Measurements from ENCODE around the gene RNU6-9. TPM values are rescaled to one million over a fixed set of nuclear protein-coding genes. Genes with fewer than 3 reads are reported as not detected.

Gene RNU6-9
- total RNA-seq, 2 donors from 2014 or later, result not detected

DNA sequence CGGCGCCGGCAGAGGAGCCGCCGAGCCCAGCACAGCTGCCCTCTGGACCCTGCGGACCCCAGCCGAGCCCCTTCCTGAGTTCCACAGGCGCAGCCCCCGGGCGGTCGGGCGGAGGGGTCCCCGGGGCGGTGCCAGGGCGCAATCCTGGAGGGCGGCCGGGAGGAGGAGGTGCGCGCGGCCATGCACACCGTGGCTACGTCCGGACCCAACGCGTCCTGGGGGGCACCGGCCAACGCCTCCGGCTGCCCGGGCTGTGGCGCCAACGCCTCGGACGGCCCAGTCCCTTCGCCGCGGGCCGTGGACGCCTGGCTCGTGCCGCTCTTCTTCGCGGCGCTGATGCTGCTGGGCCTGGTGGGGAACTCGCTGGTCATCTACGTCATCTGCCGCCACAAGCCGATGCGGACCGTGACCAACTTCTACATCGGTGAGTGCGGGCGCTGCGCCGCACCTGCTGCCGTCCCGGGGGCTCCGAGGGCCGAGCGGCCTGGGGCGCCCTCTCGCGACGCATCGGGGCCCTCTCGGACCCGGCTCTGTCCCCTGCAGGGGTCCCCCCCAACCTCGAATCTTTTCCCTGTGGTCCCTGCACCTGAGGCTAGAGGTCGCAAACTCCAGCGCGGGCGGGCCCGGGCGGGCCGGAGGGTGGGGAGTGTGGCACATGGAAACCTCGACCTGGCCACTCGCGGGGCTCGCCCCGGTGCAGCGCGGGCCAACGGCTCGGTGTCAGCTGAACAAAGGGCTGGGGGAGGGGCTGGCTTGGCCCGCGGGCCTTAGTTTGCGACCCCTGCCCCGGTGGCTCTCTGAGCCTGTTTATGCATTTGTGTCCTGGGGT is 24.3 kb downstream of the RNU6-9 start, which contains the start of gene KISS1R:
TSS of gene KISS1R (plus strand) at position 11 of the 829 bp plus-strand sequence. CDS start at position 181, 170 bp downstream.
- no peaks in the 10 kb centered on the region for H3K9me3 ChIP-seq (ENCODE audit: control insufficient read depth, low read length, poor library complexity, severe bottlenecking)
- Mint-ChIP-seq H3K27ac (no peak within 1 kb of the TSS), H3K4me3 (peak within 1 kb of the TSS; percentile 87), H3K27me3 (no peaks in the 10 kb centered on the region), H3K4me1 (peaks cover 15% of the 10 kb centered on the region), H3K36me3 (ENCODE audit: low read depth) (peaks cover 2% of the 10 kb centered on the region)
- peak in 1 of 3 donors; percentile 29 for DNase-seq
- ATAC-seq, result peak; percentile 3

GRCh38 chr19:918152-918437 is 24.8 kb downstream of the RNU6-9 start:
- H3K27ac Mint-ChIP-seq, result no peak overlapping the region
- ATAC-seq, result no peak
- H3K9me3 ChIP-seq (ENCODE audit: control insufficient read depth, low read length, poor library complexity, severe bottlenecking), result no peaks in the 10 kb centered on the region
- peaks cover 15% of the 10 kb centered on the region for H3K4me1 Mint-ChIP-seq
- DNase-seq, result no peak
- H3K36me3 Mint-ChIP-seq (ENCODE audit: low read depth), result peaks cover 2% of the 10 kb centered on the region
- H3K4me3 Mint-ChIP-seq, result peak overlapping the region; percentile 87
- H3K27me3 Mint-ChIP-seq, result no peaks in the 10 kb centered on the region

GRCh38 chr19:918481-919198 is 25.4 kb downstream of the RNU6-9 start:
- no peaks in the 10 kb centered on the region for H3K27me3 Mint-ChIP-seq
- no peaks in the 10 kb centered on the region for H3K9me3 ChIP-seq (ENCODE audit: control insufficient read depth, low read length, poor library complexity, severe bottlenecking)
- peak overlapping the region; percentile 63 for H3K4me3 Mint-ChIP-seq
- ATAC-seq (no peak), DNase-seq (no peak)
- peaks cover 14% of the 10 kb centered on the region for H3K4me1 Mint-ChIP-seq
- peaks cover 2% of the 10 kb centered on the region for H3K36me3 Mint-ChIP-seq (ENCODE audit: low read depth)
- H3K27ac Mint-ChIP-seq, result no peak overlapping the region

GRCh38 chr19:919199-920050 is 26.1 kb downstream of the RNU6-9 start:
- peaks cover 2% of the 10 kb centered on the region for H3K36me3 Mint-ChIP-seq (ENCODE audit: low read depth)
- H3K4me3 Mint-ChIP-seq, result peak overlapping the region; percentile 63
- no peaks in the 10 kb centered on the region for H3K27me3 Mint-ChIP-seq
- no peak for DNase-seq
- H3K27ac Mint-ChIP-seq, result no peak overlapping the region
- H3K4me1 Mint-ChIP-seq, result peaks cover 16% of the 10 kb centered on the region
- ATAC-seq, result peak; percentile 64
- no peaks in the 10 kb centered on the region for H3K9me3 ChIP-seq (ENCODE audit: control insufficient read depth, low read length, poor library complexity, severe bottlenecking)

DNA sequence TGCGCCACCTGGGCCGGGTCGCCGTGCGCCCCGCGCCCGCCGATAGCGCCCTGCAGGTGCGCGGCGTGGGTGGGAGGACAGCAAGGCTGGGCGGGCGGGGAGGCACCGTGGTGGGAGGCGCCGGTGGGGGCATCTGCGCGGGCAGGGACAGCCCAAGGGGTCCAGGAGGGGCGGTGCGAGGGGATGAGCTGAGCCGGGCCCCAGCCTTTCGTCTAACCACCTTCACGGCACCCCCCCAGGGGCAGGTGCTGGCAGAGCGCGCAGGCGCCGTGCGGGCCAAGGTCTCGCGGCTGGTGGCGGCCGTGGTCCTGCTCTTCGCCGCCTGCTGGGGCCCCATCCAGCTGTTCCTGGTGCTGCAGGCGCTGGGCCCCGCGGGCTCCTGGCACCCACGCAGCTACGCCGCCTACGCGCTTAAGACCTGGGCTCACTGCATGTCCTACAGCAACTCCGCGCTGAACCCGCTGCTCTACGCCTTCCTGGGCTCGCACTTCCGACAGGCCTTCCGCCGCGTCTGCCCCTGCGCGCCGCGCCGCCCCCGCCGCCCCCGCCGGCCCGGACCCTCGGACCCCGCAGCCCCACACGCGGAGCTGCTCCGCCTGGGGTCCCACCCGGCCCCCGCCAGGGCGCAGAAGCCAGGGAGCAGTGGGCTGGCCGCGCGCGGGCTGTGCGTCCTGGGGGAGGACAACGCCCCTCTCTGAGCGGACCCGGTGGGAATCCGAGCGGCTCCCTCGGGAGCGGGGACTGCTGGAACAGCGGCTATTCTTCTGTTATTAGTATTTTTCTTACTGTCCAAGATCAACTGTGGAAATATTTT is 27.0 kb downstream of the RNU6-9 start:
- Mint-ChIP-seq H3K4me1 (peaks cover 12% of the 10 kb centered on the region), H3K4me3 (peak overlapping the region; percentile 89), H3K27ac (peak overlapping the region; percentile 91), H3K36me3 (ENCODE audit: low read depth) (no peaks in the 10 kb centered on the region), H3K27me3 (no peaks in the 10 kb centered on the region)
- peak; percentile 58 to 67 (median 60) for DNase-seq
- ATAC-seq, result peak; percentile 64
- H3K9me3 ChIP-seq (ENCODE audit: control insufficient read depth, low read length, poor library complexity, severe bottlenecking), result no peaks in the 10 kb centered on the region

DNA sequence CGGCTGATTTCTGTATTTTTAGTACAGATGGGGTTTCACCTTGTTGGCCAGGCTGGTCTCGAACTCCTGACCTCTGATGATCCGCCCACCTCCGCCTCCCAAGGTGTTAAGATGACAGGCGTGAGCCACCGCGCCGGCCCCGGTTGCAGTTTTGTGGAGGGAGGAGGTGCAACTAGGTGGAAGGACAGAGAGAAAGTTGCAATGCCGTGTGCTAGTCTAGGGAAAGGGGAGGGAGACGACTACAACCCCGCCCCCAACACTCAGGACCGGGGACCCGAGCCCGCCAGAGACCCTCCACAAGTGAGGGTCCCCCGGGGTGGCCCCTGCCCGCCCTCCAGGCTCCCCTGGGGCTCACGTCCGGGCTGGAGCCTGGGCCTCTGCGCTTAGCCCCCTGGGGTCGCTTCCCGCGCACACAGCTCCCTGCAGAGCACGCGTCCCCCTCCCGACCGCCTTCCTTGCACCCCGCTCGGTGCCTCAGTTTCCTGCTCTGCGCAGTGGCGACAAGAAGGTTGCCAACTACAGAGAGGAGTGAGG is 31.3 kb downstream of the RNU6-9 start:
- Mint-ChIP-seq H3K27ac (no peak overlapping the region), H3K4me1 (peaks cover 10% of the 10 kb centered on the region), H3K4me3 (peak overlapping the region; percentile 89), H3K36me3 (ENCODE audit: low read depth) (no peaks in the 10 kb centered on the region), H3K27me3 (no peaks in the 10 kb centered on the region)
- no peaks in the 10 kb centered on the region for H3K9me3 ChIP-seq (ENCODE audit: control insufficient read depth, low read length, poor library complexity, severe bottlenecking)
- ATAC-seq (no peak), DNase-seq (no peak)

- H3K9me3 ChIP-seq (ENCODE audit: control insufficient read depth, low read length, poor library complexity, severe bottlenecking), result no peaks in the 10 kb centered on the region
- no peaks in the 10 kb centered on the region for H3K36me3 Mint-ChIP-seq (ENCODE audit: low read depth)
- peaks cover 10% of the 10 kb centered on the region for H3K4me1 Mint-ChIP-seq
- no peaks in the 10 kb centered on the region for H3K27me3 Mint-ChIP-seq
- H3K4me3 Mint-ChIP-seq, result peak overlapping the region; percentile 89
- ATAC-seq (peak; percentile 66), DNase-seq (no peak)
- no peak overlapping the region for H3K27ac Mint-ChIP-seq
These were observed 31.8 kb downstream of the RNU6-9 start for GRCh38 chr19:925087-925525.

DNA sequence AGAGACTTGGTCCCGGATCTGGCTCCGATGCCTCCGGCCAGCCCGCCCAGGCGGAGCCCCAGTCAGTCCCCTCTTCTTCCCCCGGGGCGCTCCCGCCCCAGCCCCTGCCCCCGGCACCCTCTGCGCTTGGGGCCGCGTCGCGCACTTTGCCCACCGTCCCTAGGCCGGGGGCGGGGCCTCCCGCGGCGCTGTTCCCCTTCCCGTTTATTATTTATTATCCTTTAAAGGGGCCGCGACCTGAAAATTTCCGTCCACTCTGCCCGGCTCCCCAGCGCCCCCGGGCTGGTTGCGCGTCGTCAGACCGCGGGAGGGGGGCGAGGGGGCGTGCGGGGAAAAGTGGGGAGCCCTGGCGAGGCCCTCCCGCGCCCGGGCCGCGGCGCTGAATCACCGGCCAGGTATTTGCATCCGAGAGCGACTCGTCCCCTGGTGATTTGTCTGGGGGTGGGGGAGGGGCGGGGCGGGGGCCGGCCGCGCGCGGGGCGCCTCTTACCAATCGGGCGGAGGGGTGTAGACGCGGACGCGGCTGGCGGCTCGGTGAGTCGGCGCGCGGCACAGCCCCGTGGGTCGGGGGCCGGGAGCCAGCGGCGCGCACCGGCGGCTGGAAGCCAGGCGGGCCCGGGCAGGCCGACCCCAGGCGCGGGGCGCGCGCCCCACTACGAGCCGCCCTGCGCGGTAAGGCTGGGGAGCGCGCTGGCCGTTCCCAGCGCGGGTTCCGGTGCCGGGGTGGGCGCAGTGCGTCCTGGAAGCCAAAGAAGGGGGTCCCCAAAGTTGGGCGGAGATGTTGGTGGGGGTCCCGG is 32.4 kb downstream of the RNU6-9 start, which contains the start of gene ARID3A:
TSS of gene ARID3A (plus strand) at position 510 of the 797 bp plus-strand sequence. CDS start 3,494 bp downstream, outside the sequence.
- no peaks in the 10 kb centered on the region for H3K9me3 ChIP-seq (ENCODE audit: control insufficient read depth, low read length, poor library complexity, severe bottlenecking)
- Mint-ChIP-seq H3K27ac (peak within 1 kb of the TSS; percentile 24), H3K4me3 (peak within 1 kb of the TSS; percentile 89), H3K36me3 (ENCODE audit: low read depth) (no peaks in the 10 kb centered on the region), H3K27me3 (no peaks in the 10 kb centered on the region), H3K4me1 (peaks cover 10% of the 10 kb centered on the region)
- peak; percentile 80 for ATAC-seq
- DNase-seq, result peak; percentile 61 to 65 (median 63)

GRCh38 chr19:926323-926588 is 33.0 kb downstream of the RNU6-9 start:
- Mint-ChIP-seq H3K4me3 (peak overlapping the region; percentile 84), H3K4me1 (peaks cover 8% of the 10 kb centered on the region), H3K27me3 (no peaks in the 10 kb centered on the region), H3K36me3 (ENCODE audit: low read depth) (no peaks in the 10 kb centered on the region), H3K27ac (peak overlapping the region; percentile 24)
- DNase-seq, result no peak
- H3K9me3 ChIP-seq (ENCODE audit: control insufficient read depth, low read length, poor library complexity, severe bottlenecking), result no peaks in the 10 kb centered on the region
- ATAC-seq, result no peak

GRCh38 chr19:926589-927350 is 33.5 kb downstream of the RNU6-9 start:
- no peaks in the 10 kb centered on the region for H3K9me3 ChIP-seq (ENCODE audit: control insufficient read depth, low read length, poor library complexity, severe bottlenecking)
- H3K27me3 Mint-ChIP-seq, result no peaks in the 10 kb centered on the region
- H3K27ac Mint-ChIP-seq, result peak overlapping the region; percentile 24
- no peak for ATAC-seq
- no peaks in the 10 kb centered on the region for H3K36me3 Mint-ChIP-seq (ENCODE audit: low read depth)
- DNase-seq, result no peak
- H3K4me3 Mint-ChIP-seq, result peak overlapping the region; percentile 84
- H3K4me1 Mint-ChIP-seq, result peaks cover 6% of the 10 kb centered on the region

DNA sequence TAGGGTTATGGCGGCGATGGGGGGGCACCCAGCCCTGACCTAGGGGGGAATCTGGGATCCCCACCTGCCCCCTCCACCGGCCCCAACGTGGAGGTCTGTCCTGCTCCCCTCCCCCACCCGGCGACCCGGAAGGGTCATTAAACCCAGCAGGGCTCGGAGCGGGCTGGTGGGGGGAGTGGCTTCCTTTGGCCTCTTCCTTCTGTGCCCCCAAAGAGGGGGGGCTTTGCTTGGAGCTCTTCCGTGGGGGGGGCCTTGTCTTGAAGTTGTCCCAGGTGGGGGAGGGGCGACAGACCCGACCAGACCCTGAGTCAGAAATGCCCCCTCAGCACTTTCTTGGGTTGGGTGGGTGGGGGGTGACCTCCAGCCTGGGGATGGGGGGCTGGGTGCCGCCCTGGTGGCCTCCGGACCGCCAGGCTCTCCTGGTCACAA is 34.1 kb downstream of the RNU6-9 start:
- DNase-seq (no peak), ATAC-seq (no peak)
- peak overlapping the region; percentile 84 for H3K4me3 Mint-ChIP-seq
- no peaks in the 10 kb centered on the region for H3K36me3 Mint-ChIP-seq (ENCODE audit: low read depth)
- no peaks in the 10 kb centered on the region for H3K9me3 ChIP-seq (ENCODE audit: control insufficient read depth, low read length, poor library complexity, severe bottlenecking)
- H3K27ac Mint-ChIP-seq, result no peak overlapping the region
- H3K4me1 Mint-ChIP-seq, result peaks cover 7% of the 10 kb centered on the region
- no peaks in the 10 kb centered on the region for H3K27me3 Mint-ChIP-seq
